Measurements from ENCODE around the gene THAP2.

Gene THAP2

DNA sequence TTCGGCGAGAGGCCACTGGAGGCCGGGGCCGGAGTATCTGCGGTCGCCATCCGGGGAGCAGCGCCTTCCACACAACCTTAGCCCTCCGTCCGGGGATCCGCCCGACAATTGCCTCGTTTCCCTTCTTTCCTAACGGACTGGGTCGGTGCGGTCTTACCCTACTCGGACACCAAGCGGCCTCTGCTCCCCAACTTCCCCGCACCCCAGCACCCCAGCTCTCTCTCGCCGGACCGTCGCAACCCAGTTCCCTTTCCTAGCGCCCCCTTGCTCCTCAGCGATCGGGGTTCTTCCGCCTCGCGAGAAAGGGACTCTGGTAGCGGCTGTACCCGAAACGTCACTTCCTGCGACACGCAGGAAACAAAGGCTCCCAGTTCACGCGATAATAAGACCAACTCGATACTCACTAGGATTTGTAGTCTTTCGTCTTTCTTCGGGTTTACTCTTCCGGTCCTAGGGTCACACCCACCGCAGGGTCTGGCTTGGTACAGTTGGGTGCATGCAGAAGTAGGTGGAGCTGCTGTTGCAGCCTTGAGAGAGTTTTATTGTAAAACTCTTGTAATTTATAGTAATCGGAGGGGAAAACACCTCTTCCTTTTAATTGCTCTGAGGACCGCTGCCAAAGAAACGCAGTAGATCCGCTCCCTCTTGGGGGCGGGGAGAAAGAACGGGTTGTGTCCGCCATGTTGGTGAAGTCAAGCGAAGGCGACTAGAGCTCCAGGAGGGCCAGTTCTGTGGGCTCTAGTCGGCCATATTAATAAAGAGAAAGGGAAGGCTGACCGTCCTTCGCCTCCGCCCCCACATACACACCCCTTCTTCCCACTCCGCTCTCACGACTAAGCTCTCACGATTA lies at the start of gene THAP2, which contains the start of gene ZFC3H1:
Gene THAP2 (plus strand): TSS at position 741 of the 850 bp plus-strand sequence. CDS start 209 bp downstream, outside the sequence.
Gene ZFC3H1 (minus strand): TSS at position 288 of the 850 bp plus-strand sequence. CDS start 238 bp downstream, at position 50.
- H3K27ac ChIP-seq (ENCODE audit: low read length): peak within 1 kb of the TSS; percentile 90
- H3K4me3 ChIP-seq (ENCODE audit: low read length in 2 of 2): peak within 1 kb of the TSS; percentile 95 to 98
- no peaks in the 10 kb centered on the region for H3K27me3 ChIP-seq (ENCODE audit: control insufficient read depth in 1 of 2, insufficient read depth in 2 of 2, low read length in 2 of 2)
- no peaks in the 10 kb centered on the region for H3K4me1 ChIP-seq (ENCODE audit: control insufficient read depth, insufficient read depth, low read length)
- H3K9me3 ChIP-seq (ENCODE audit: control insufficient read depth in 2 of 2, low read length in 2 of 2): no peaks in the 10 kb centered on the region
- H3K9ac ChIP-seq (ENCODE audit: low read length in 2 of 2): peak within 1 kb of the TSS; percentile 92 to 98
- H3K36me3 ChIP-seq (ENCODE audit: control insufficient read depth in 2 of 2, insufficient read depth in 2 of 2, low read length in 2 of 2): peaks cover 5 to 8% of the 10 kb centered on the region in 2 donors

GRCh38 chr12:71621938-71622337 lies 42.2 kb upstream of the THAP2 start:
- Histone ChIP-seq H3K27me3 (ENCODE audit: control insufficient read depth in 1 of 2, insufficient read depth in 2 of 2, low read length in 2 of 2) (no peaks in the 10 kb centered on the region), H3K27ac (ENCODE audit: low read length) (no peak overlapping the region), H3K4me3 (ENCODE audit: low read length in 2 of 2) (no peak overlapping the region), H3K9ac (ENCODE audit: low read length in 2 of 2) (no peak overlapping the region), H3K9me3 (ENCODE audit: control insufficient read depth in 2 of 2, low read length in 2 of 2) (no peaks in the 10 kb centered on the region), H3K36me3 (ENCODE audit: control insufficient read depth in 2 of 2, insufficient read depth in 2 of 2, low read length in 2 of 2) (peaks cover 21 to 59% of the 10 kb centered on the region in 2 donors), H3K4me1 (ENCODE audit: control insufficient read depth, insufficient read depth, low read length) (no peaks in the 10 kb centered on the region)

DNA sequence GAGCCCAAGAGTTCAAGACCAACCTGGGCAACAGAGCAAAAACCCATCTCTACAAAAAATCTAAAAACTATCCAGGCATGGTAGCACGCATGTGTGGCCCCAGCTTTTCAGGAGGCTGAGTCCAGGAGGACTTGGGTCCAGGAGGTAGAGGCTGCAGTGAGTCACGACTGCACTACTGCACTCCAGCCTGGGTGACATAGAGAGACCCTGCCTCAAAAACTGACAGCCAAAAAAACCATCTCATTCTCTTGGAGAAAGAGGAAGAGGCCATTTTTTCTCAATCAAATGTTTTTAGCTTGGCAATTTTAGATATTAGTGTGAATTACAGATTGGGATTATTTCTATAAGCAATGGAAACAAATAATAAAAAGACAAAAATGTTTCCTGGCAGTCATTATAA lies 38.6 kb upstream of the THAP2 start:
- Histone ChIP-seq H3K4me1 (ENCODE audit: control insufficient read depth, insufficient read depth, low read length) (no peaks in the 10 kb centered on the region), H3K9ac (ENCODE audit: low read length in 2 of 2) (no peak overlapping the region), H3K36me3 (ENCODE audit: control insufficient read depth in 2 of 2, insufficient read depth in 2 of 2, low read length in 2 of 2) (peaks cover 21 to 67% of the 10 kb centered on the region in 2 donors), H3K9me3 (ENCODE audit: control insufficient read depth in 2 of 2, low read length in 2 of 2) (no peaks in the 10 kb centered on the region), H3K27ac (ENCODE audit: low read length) (no peak overlapping the region), H3K27me3 (ENCODE audit: control insufficient read depth in 1 of 2, insufficient read depth in 2 of 2, low read length in 2 of 2) (no peaks in the 10 kb centered on the region), H3K4me3 (ENCODE audit: low read length in 2 of 2) (no peak overlapping the region)

DNA sequence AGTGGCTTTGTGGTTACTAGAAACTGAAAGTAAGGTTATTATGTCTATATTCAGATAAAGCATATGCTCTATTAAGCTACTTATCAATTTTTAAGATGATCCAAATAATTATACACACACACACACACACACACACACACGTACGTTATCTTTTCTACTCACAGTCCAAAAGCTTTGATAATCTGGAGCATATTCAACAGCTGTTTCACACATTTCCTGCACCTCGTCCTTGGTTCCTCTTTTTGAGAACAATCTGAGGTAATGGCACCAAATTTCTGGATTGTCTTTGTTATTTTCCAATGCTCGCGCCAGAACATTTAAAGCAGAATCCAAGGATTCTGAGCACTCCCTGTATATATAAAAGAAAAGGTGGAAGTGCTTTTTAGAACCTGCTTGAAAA lies 38.0 kb upstream of the THAP2 start:
- H3K9me3 ChIP-seq (ENCODE audit: control insufficient read depth in 2 of 2, low read length in 2 of 2): no peaks in the 10 kb centered on the region
- H3K9ac ChIP-seq (ENCODE audit: low read length in 2 of 2): no peak overlapping the region
- H3K27me3 ChIP-seq (ENCODE audit: control insufficient read depth in 1 of 2, insufficient read depth in 2 of 2, low read length in 2 of 2): no peaks in the 10 kb centered on the region
- no peaks in the 10 kb centered on the region for H3K4me1 ChIP-seq (ENCODE audit: control insufficient read depth, insufficient read depth, low read length)
- peaks cover 18 to 65% of the 10 kb centered on the region in 2 donors for H3K36me3 ChIP-seq (ENCODE audit: control insufficient read depth in 2 of 2, insufficient read depth in 2 of 2, low read length in 2 of 2)
- H3K27ac ChIP-seq (ENCODE audit: low read length): no peak overlapping the region
- no peak overlapping the region for H3K4me3 ChIP-seq (ENCODE audit: low read length in 2 of 2)

GRCh38 chr12:71626768-71627167 lies 37.3 kb upstream of the THAP2 start:
- peaks cover 18 to 64% of the 10 kb centered on the region in 2 donors for H3K36me3 ChIP-seq (ENCODE audit: control insufficient read depth in 2 of 2, insufficient read depth in 2 of 2, low read length in 2 of 2)
- no peaks in the 10 kb centered on the region for H3K9me3 ChIP-seq (ENCODE audit: control insufficient read depth in 2 of 2, low read length in 2 of 2)

DNA sequence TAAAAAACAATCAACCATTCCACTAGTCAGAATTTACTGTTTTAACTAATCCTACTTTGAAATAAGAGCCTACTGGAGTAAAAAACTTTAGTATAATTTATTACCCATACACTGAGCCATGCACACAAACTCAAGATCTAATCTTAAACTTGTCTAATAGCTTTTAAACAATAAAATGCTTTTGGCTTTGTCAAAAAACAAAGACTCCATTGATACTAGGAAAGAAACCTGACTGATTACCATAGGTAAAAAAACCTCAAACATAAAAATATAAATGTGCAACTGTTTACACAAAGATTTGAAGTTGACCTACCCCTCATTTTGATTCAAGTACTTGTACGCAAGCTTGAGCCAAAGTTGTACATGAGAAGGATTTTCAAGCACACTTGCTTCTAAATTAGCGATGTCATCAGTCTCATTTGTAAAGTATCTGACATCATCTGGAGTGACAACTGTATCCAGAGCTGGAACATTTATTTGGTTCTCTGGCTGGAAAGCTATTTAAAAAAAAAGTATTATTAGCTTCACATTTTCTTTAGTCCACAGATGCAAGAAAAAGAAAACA lies 36.6 kb upstream of the THAP2 start:
- H3K4me1 ChIP-seq (ENCODE audit: control insufficient read depth, insufficient read depth, low read length): no peaks in the 10 kb centered on the region
- H3K36me3 ChIP-seq (ENCODE audit: control insufficient read depth in 2 of 2, insufficient read depth in 2 of 2, low read length in 2 of 2): peaks cover 21 to 66% of the 10 kb centered on the region in 2 donors
- no peak overlapping the region for H3K27ac ChIP-seq (ENCODE audit: low read length)
- no peaks in the 10 kb centered on the region for H3K27me3 ChIP-seq (ENCODE audit: control insufficient read depth in 1 of 2, insufficient read depth in 2 of 2, low read length in 2 of 2)
- no peaks in the 10 kb centered on the region for H3K9me3 ChIP-seq (ENCODE audit: control insufficient read depth in 2 of 2, low read length in 2 of 2)
- no peak overlapping the region for H3K4me3 ChIP-seq (ENCODE audit: low read length in 2 of 2)
- H3K9ac ChIP-seq (ENCODE audit: low read length in 2 of 2): no peak overlapping the region

More at GRCh38 chr12:71626768-71627167, 37.3 kb upstream of the THAP2 start:
- H3K4me3 ChIP-seq (ENCODE audit: low read length in 2 of 2): no peak overlapping the region
- H3K27ac ChIP-seq (ENCODE audit: low read length): no peak overlapping the region
- H3K9ac ChIP-seq (ENCODE audit: low read length in 2 of 2): no peak overlapping the region
- H3K27me3 ChIP-seq (ENCODE audit: control insufficient read depth in 1 of 2, insufficient read depth in 2 of 2, low read length in 2 of 2): no peaks in the 10 kb centered on the region
- no peaks in the 10 kb centered on the region for H3K4me1 ChIP-seq (ENCODE audit: control insufficient read depth, insufficient read depth, low read length)

- no peaks in the 10 kb centered on the region for H3K9me3 ChIP-seq (ENCODE audit: control insufficient read depth in 2 of 2, low read length in 2 of 2)
- H3K4me3 ChIP-seq (ENCODE audit: low read length in 2 of 2): no peak overlapping the region
- H3K9ac ChIP-seq (ENCODE audit: low read length in 2 of 2): no peak overlapping the region
- H3K27me3 ChIP-seq (ENCODE audit: control insufficient read depth in 1 of 2, insufficient read depth in 2 of 2, low read length in 2 of 2): no peaks in the 10 kb centered on the region
- no peak overlapping the region for H3K27ac ChIP-seq (ENCODE audit: low read length)
- H3K36me3 ChIP-seq (ENCODE audit: control insufficient read depth in 2 of 2, insufficient read depth in 2 of 2, low read length in 2 of 2): peaks cover 38 to 48% of the 10 kb centered on the region in 2 donors
- H3K4me1 ChIP-seq (ENCODE audit: control insufficient read depth, insufficient read depth, low read length): no peaks in the 10 kb centered on the region
Measured at GRCh38 chr12:71636704-71637115, 27.4 kb upstream of the THAP2 start.

DNA sequence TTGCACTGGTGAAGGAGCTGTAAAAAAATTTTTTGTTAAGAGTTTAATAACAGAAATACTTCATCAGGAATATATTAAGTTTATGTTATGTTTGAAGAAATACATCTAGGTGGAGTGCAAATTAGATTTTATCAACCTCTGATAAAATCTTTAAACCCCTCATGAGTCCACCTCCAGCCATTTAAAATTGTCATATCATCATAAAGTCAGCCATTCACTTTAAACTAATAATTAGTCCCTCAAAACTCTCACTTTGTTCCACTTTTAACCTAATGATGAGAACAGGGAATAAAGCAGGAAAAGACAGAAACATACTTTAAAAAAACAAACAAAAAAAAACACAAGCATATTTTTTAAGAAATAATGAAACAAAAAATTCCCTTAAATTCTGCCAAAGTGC lies 25.6 kb upstream of the THAP2 start:
- H3K9me3 ChIP-seq (ENCODE audit: control insufficient read depth in 2 of 2, low read length in 2 of 2): no peaks in the 10 kb centered on the region
- no peaks in the 10 kb centered on the region for H3K27me3 ChIP-seq (ENCODE audit: control insufficient read depth in 1 of 2, insufficient read depth in 2 of 2, low read length in 2 of 2)
- no peak overlapping the region for H3K9ac ChIP-seq (ENCODE audit: low read length in 2 of 2)
- no peak overlapping the region for H3K4me3 ChIP-seq (ENCODE audit: low read length in 2 of 2)
- peaks cover 35 to 38% of the 10 kb centered on the region in 2 donors for H3K36me3 ChIP-seq (ENCODE audit: control insufficient read depth in 2 of 2, insufficient read depth in 2 of 2, low read length in 2 of 2)
- no peaks in the 10 kb centered on the region for H3K4me1 ChIP-seq (ENCODE audit: control insufficient read depth, insufficient read depth, low read length)
- no peak overlapping the region for H3K27ac ChIP-seq (ENCODE audit: low read length)

- Histone ChIP-seq H3K27ac (ENCODE audit: low read length) (no peak overlapping the region), H3K9me3 (ENCODE audit: control insufficient read depth in 2 of 2, low read length in 2 of 2) (no peaks in the 10 kb centered on the region), H3K4me1 (ENCODE audit: control insufficient read depth, insufficient read depth, low read length) (no peaks in the 10 kb centered on the region), H3K9ac (ENCODE audit: low read length in 2 of 2) (no peak overlapping the region), H3K27me3 (ENCODE audit: control insufficient read depth in 1 of 2, insufficient read depth in 2 of 2, low read length in 2 of 2) (no peaks in the 10 kb centered on the region), H3K36me3 (ENCODE audit: control insufficient read depth in 2 of 2, insufficient read depth in 2 of 2, low read length in 2 of 2) (peaks cover 30 to 40% of the 10 kb centered on the region in 2 donors), H3K4me3 (ENCODE audit: low read length in 2 of 2) (no peak overlapping the region)
Measured at GRCh38 chr12:71639341-71639760, 24.8 kb upstream of the THAP2 start.

GRCh38 chr12:71640316-71640715 lies 23.8 kb upstream of the THAP2 start:
- no peaks in the 10 kb centered on the region for H3K9me3 ChIP-seq (ENCODE audit: control insufficient read depth in 2 of 2, low read length in 2 of 2)
- H3K9ac ChIP-seq (ENCODE audit: low read length in 2 of 2): no peak overlapping the region
- no peak overlapping the region for H3K4me3 ChIP-seq (ENCODE audit: low read length in 2 of 2)
- no peaks in the 10 kb centered on the region for H3K27me3 ChIP-seq (ENCODE audit: control insufficient read depth in 1 of 2, insufficient read depth in 2 of 2, low read length in 2 of 2)
- no peak overlapping the region for H3K27ac ChIP-seq (ENCODE audit: low read length)
- peaks cover 24 to 34% of the 10 kb centered on the region in 2 donors for H3K36me3 ChIP-seq (ENCODE audit: control insufficient read depth in 2 of 2, insufficient read depth in 2 of 2, low read length in 2 of 2)
- no peaks in the 10 kb centered on the region for H3K4me1 ChIP-seq (ENCODE audit: control insufficient read depth, insufficient read depth, low read length)

DNA sequence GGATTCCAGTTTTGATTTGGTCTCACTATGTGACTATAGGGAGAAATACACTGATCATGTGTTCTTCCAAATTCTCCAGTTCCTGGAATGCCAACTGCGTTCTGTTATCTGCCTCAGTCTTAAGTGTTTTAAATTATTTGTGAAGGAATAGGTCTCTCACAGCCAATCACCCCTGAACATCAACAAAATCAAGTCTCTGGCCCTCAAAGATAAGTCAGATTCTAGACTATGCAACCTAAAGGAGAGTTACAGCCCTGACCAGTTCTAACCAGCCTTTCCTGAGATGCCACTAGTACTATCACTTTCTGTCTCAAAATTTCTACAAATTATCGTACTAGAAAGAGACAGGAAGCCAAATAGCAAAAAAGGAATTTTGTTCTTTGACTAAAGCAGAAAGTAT lies 22.7 kb upstream of the THAP2 start:
- Histone ChIP-seq H3K4me1 (ENCODE audit: control insufficient read depth, insufficient read depth, low read length) (no peaks in the 10 kb centered on the region), H3K4me3 (ENCODE audit: low read length in 2 of 2) (no peak overlapping the region), H3K9me3 (ENCODE audit: control insufficient read depth in 2 of 2, low read length in 2 of 2) (no peaks in the 10 kb centered on the region), H3K27ac (ENCODE audit: low read length) (no peak overlapping the region), H3K9ac (ENCODE audit: low read length in 2 of 2) (no peak overlapping the region), H3K36me3 (ENCODE audit: control insufficient read depth in 2 of 2, insufficient read depth in 2 of 2, low read length in 2 of 2) (peaks cover 18 to 33% of the 10 kb centered on the region in 2 donors), H3K27me3 (ENCODE audit: control insufficient read depth in 1 of 2, insufficient read depth in 2 of 2, low read length in 2 of 2) (no peaks in the 10 kb centered on the region)

Measured in stomach smooth muscle (tissue), 2 donors.